WTC11 (cell line): ENCODE data around the gene PIM1. TPM values are rescaled to one million over a fixed set of nuclear protein-coding genes. Genes with fewer than 3 reads are reported as not detected.

ENCODE experiments used
- ATAC-seq: fragments of 200-7000 bp; cut with Tn5 transposase; 2 replicates; pipeline ENCODE4 v1.10.0; 2021; ENCODE audit warnings: mild to moderate bottlenecking, moderate library complexity
- CTCF ChIA-PET: fragments of 300-600 bp; sonication (Branson Sonifier 250); formaldehyde crosslinking; loops from one replicate; lab custom pipeline; 2021; ENCODE audit warnings: antibody characterized with exemption; lab: Charles Lee
- POLR2A ChIA-PET: fragments of 350-600 bp; sonication (Branson Sonifier 250); formaldehyde crosslinking; loops from one replicate; lab custom pipeline; 2021; ENCODE audit warnings: antibody characterized with exemption; lab: Charles Lee
- DNase-seq: peaks from one replicate; pipeline ENCODE4 v3.0.0; 2021; ENCODE audit warnings: low spot score
- H3K27ac Mint-ChIP-seq: 2 replicates; pipeline ENCODE4 v1.8.0; 2021; ENCODE audit warnings: mixed read lengths
- H3K27me3 Mint-ChIP-seq: 2 replicates; pipeline ENCODE4 v1.8.0; 2021; ENCODE audit warnings: low read depth, mild to moderate bottlenecking, moderate library complexity, mixed read lengths
- H3K36me3 Mint-ChIP-seq: 2 replicates; pipeline ENCODE4 v1.8.0; 2021; ENCODE audit warnings: mixed read lengths
- H3K4me1 Mint-ChIP-seq: 2 replicates; pipeline ENCODE4 v1.8.0; 2022; ENCODE audit warnings: mixed read lengths
- H3K4me3 Mint-ChIP-seq: 2 replicates; pipeline ENCODE4 v1.8.0; 2021; ENCODE audit warnings: mild to moderate bottlenecking, moderate library complexity, mixed read lengths
- H3K9me3 Mint-ChIP-seq: 2 replicates; pipeline ENCODE4 v1.8.0; 2021; ENCODE audit warnings: mixed read lengths
- AFF4 ChIP-seq: sonication (generic); formaldehyde crosslinking; IDR thresholded peaks from 2 replicates; pipeline ENCODE4 v1.8.1; 2023; ENCODE audit warnings: mild to moderate bottlenecking, missing genetic modification reagents, borderline replicate concordance
- E2F5 ChIP-seq: sonication (generic); formaldehyde crosslinking; IDR thresholded peaks from 2 replicates; pipeline ENCODE4 v1.8.1; 2022; ENCODE audit warnings: mild to moderate bottlenecking, moderate library complexity, missing genetic modification reagents
- ELF4 ChIP-seq: sonication (generic); formaldehyde crosslinking; IDR thresholded peaks from 2 replicates; pipeline ENCODE4 v1.8.1; 2022; ENCODE audit warnings: low read depth, mild to moderate bottlenecking, moderate library complexity, missing genetic modification reagents
- ESRRA ChIP-seq: sonication (generic); formaldehyde crosslinking; IDR thresholded peaks from 2 replicates; pipeline ENCODE4 v1.8.1; 2022; ENCODE audit warnings: mild to moderate bottlenecking, missing genetic modification reagents, borderline replicate concordance
- FOXP1 ChIP-seq: sonication (generic); formaldehyde crosslinking; IDR thresholded peaks from 2 replicates; pipeline ENCODE4 v1.8.0; 2022; ENCODE audit warnings: missing genetic modification reagents, mild to moderate bottlenecking, moderate library complexity, borderline replicate concordance
- IRF2 ChIP-seq: sonication (generic); formaldehyde crosslinking; IDR thresholded peaks from 2 replicates; pipeline ENCODE4 v1.8.0; 2022; ENCODE audit warnings: low read depth, missing genetic modification reagents, borderline replicate concordance
- MLX ChIP-seq: sonication (generic); formaldehyde crosslinking; IDR thresholded peaks from 2 replicates; pipeline ENCODE4 v1.8.1; 2023; ENCODE audit warnings: mild to moderate bottlenecking, missing genetic modification reagents, moderate library complexity
- MYBL2 ChIP-seq: sonication (generic); formaldehyde crosslinking; IDR thresholded peaks from 2 replicates; pipeline ENCODE4 v1.8.1; 2023; ENCODE audit warnings: mild to moderate bottlenecking, moderate library complexity, missing genetic modification reagents
- NR1H2 ChIP-seq: sonication (generic); formaldehyde crosslinking; IDR thresholded peaks from 2 replicates; pipeline ENCODE4 v1.9.0; 2021; ENCODE audit warnings: mild to moderate bottlenecking, moderate library complexity, missing genetic modification reagents
- NR2C2 ChIP-seq: sonication (generic); formaldehyde crosslinking; IDR thresholded peaks from 2 replicates; pipeline ENCODE4 v1.8.0; 2022; ENCODE audit warnings: mild to moderate bottlenecking, missing genetic modification reagents
- NR3C1 ChIP-seq: sonication (generic); formaldehyde crosslinking; conservative IDR thresholded peaks from 2 replicates; pipeline ENCODE4 v1.8.1; 2023; ENCODE audit warnings: low read depth, mild to moderate bottlenecking, missing genetic modification reagents
- PRDM15 ChIP-seq: sonication (generic); formaldehyde crosslinking; IDR thresholded peaks from 2 replicates; pipeline ENCODE4 v1.8.0; 2022; ENCODE audit warnings: missing genetic modification reagents
- PREB ChIP-seq: sonication (generic); formaldehyde crosslinking; IDR thresholded peaks from 2 replicates; pipeline ENCODE4 v1.8.1; 2022; ENCODE audit warnings: mild to moderate bottlenecking, missing genetic modification reagents, moderate library complexity, borderline replicate concordance
- PRRX2 ChIP-seq: fragments of 250-450 bp; sonication (Bioruptor Pico); IDR thresholded peaks from 2 replicates; pipeline ENCODE4 v1.8.0; 2021; ENCODE audit warnings: mild to moderate bottlenecking
- SOX15 ChIP-seq: fragments of 250-450 bp; sonication (Bioruptor Pico); IDR thresholded peaks from 2 replicates; pipeline ENCODE4 v1.9.0; 2021; ENCODE audit warnings: mild to moderate bottlenecking
- TEAD1 ChIP-seq: sonication (generic); formaldehyde crosslinking; IDR thresholded peaks from 2 replicates; pipeline ENCODE4 v1.8.0; 2022; ENCODE audit warnings: mild to moderate bottlenecking, missing genetic modification reagents
- USF1 ChIP-seq: sonication (generic); formaldehyde crosslinking; IDR thresholded peaks from 2 replicates; pipeline ENCODE4 v1.8.0; 2022; ENCODE audit warnings: mild to moderate bottlenecking, missing genetic modification reagents
- ZBTB43 ChIP-seq: sonication (generic); formaldehyde crosslinking; IDR thresholded peaks from 2 replicates; pipeline ENCODE4 v1.8.1; 2023; ENCODE audit warnings: mild to moderate bottlenecking, missing genetic modification reagents
- ZMAT4 ChIP-seq: fragments of 250-450 bp; sonication (Bioruptor Pico); IDR thresholded peaks from 2 replicates; pipeline ENCODE4 v1.9.0; 2021; ENCODE audit warnings: mild to moderate bottlenecking
- ZNF416 ChIP-seq: fragments of 250-450 bp; sonication (Bioruptor Pico); IDR thresholded peaks from 2 replicates; pipeline ENCODE4 v1.9.0; 2021; ENCODE audit warnings: mild to moderate bottlenecking, inconsistent platforms
- total RNA-seq: library from RNA; stranded (reverse); gene quantifications from 3 replicates; pipeline ENCODE4 v1.2.3, GENCODE V29; 2021

The PIM1 gene
- total RNA-seq, 1 experiment from 2014 or later: 64.7 TPM

GRCh38 chr6:37146735-37147157 is 23.2 kb upstream of the PIM1 start:
- Mint-ChIP-seq H3K4me3 (no peak overlapping the region), H3K9me3 (no peaks in the 10 kb centered on the region), H3K27me3 (no peaks in the 10 kb centered on the region), H3K27ac (no peak overlapping the region), H3K4me1 (peaks cover 35% of the 10 kb centered on the region), H3K36me3 (no peaks in the 10 kb centered on the region)
- ChIA-PET POLR2A (no interaction called here), CTCF (interaction anchor here (1.4 to 1.7 kb wide), 2 partner anchors 25 to 64 kb away, joined by 3 to 5 read pairs; no protein-coding TSS in a partner anchor)
- TF ChIP-seq PREB (CRISPR knock-in tag): no peak
- ATAC-seq (no peak), DNase-seq (no peak)

GRCh38 chr6:37149745-37150144 is 20.2 kb upstream of the PIM1 start:
- Mint-ChIP-seq H3K27ac (no peak overlapping the region), H3K9me3 (no peaks in the 10 kb centered on the region), H3K4me3 (no peak overlapping the region), H3K4me1 (peaks cover 8% of the 10 kb centered on the region), H3K36me3 (no peaks in the 10 kb centered on the region), H3K27me3 (no peaks in the 10 kb centered on the region)
- DNase-seq (no peak), ATAC-seq (no peak)
- TF ChIP-seq FOXP1 (CRISPR knock-in tag): no peak
- no peak for TF ChIP-seq IRF2
- no peak for TF ChIP-seq ELF4 (CRISPR knock-in tag)
- no peak for TF ChIP-seq ZNF416 (CRISPR knock-in tag)
- TF ChIP-seq NR3C1: no peak
- TF ChIP-seq NR2C2 (CRISPR knock-in tag): no peak
- TF ChIP-seq ESRRA (CRISPR knock-in tag): no peak
- no peak for TF ChIP-seq MLX
- TF ChIP-seq USF1 (CRISPR knock-in tag): no peak
- TF ChIP-seq ZMAT4 (CRISPR knock-in tag): no peak
- ChIA-PET CTCF (no interaction called here), POLR2A (interaction anchor here (0.5 to 0.6 kb wide), 2 partner anchors 12 to 20 kb away, joined by 3 to 4 read pairs; partner anchors contain the start of gene PIM1)

GRCh38 chr6:37150314-37150713 is 19.6 kb upstream of the PIM1 start:
- ChIA-PET CTCF (no interaction called here), POLR2A (interaction anchor here (0.5 kb wide), 1 partner anchor 12 kb away, joined by 4 read pairs; no protein-coding TSS in a partner anchor)
- Mint-ChIP-seq H3K27me3 (no peaks in the 10 kb centered on the region), H3K36me3 (no peaks in the 10 kb centered on the region), H3K27ac (no peak overlapping the region), H3K4me3 (no peak overlapping the region), H3K9me3 (no peaks in the 10 kb centered on the region), H3K4me1 (peaks cover 9% of the 10 kb centered on the region)
- DNase-seq (no peak), ATAC-seq (no peak)
- TF ChIP-seq ZBTB43 (CRISPR knock-in tag): no peak
- no peak for TF ChIP-seq MYBL2
- TF ChIP-seq E2F5 (CRISPR knock-in tag): no peak
- no peak for TF ChIP-seq PRDM15 (CRISPR knock-in tag)
- TF ChIP-seq AFF4 (CRISPR knock-in tag): no peak
- no peak for TF ChIP-seq SOX15 (CRISPR knock-in tag)
- no peak for TF ChIP-seq ESRRA (CRISPR knock-in tag)
- no peak for TF ChIP-seq PRRX2
- TF ChIP-seq TEAD1 (CRISPR knock-in tag): no peak
- TF ChIP-seq NR1H2: no peak
